H9 (cell line): ENCODE measurements around the gene NHS. TPM values are rescaled to one million over a fixed set of nuclear protein-coding genes. Genes with fewer than 3 reads are reported as not detected.
A peak's percentile ranks its signal among the peaks of the same experiment; 100 is the strongest.

Experiments
- DNase-seq: peaks from one replicate; pipeline ENCODE4 v3.0.0-alpha.2; 2017
- H2AFZ ChIP-seq: one replicate; pipeline ENCODE4 v1.6.1; 2013; ENCODE audit warnings: mild to moderate bottlenecking, low read length, control low read depth, moderate library complexity
- H2AK5ac ChIP-seq: 2 replicates; pipeline ENCODE4 v1.6.1; 2013; ENCODE audit warnings: low read length, control low read depth, mixed read lengths; ENCODE audit not compliant: insufficient read length
- H2BK120ac ChIP-seq: one replicate; pipeline ENCODE4 v1.6.1; 2013; ENCODE audit warnings: low read depth, mild to moderate bottlenecking, low read length, control low read depth, inconsistent platforms; ENCODE audit not compliant: poor library complexity, severe bottlenecking
- H2BK12ac ChIP-seq: 2 replicates; pipeline ENCODE4 v1.6.1; 2013; ENCODE audit warnings: low read length, control low read depth, mixed read lengths, low read depth; ENCODE audit not compliant: insufficient read length
- H2BK15ac ChIP-seq: 2 replicates; pipeline ENCODE4 v1.6.1; 2013; ENCODE audit warnings: low read depth, low read length, control low read depth
- H2BK20ac ChIP-seq: one replicate; pipeline ENCODE4 v1.6.1; 2013; ENCODE audit warnings: low read depth, mild to moderate bottlenecking, low read length, control low read depth, inconsistent platforms; ENCODE audit not compliant: poor library complexity, severe bottlenecking
- H2BK5ac ChIP-seq: 2 replicates; pipeline ENCODE4 v1.6.1; 2013; ENCODE audit warnings: low read length, control low read depth, mixed read lengths; ENCODE audit not compliant: insufficient read length
- H3K14ac ChIP-seq: 2 replicates; pipeline ENCODE4 v1.6.1; 2013; ENCODE audit warnings: low read length, control low read depth; ENCODE audit not compliant: insufficient read depth
- H3K18ac ChIP-seq: 2 replicates; pipeline ENCODE4 v1.6.1; 2013; ENCODE audit warnings: low read depth, mild to moderate bottlenecking, mixed read lengths, low read length, control low read depth; ENCODE audit not compliant: insufficient read length
- H3K23ac ChIP-seq: 2 replicates; pipeline ENCODE4 v1.6.1; 2013; ENCODE audit warnings: low read length, control low read depth, mixed read lengths, low read depth; ENCODE audit not compliant: insufficient read length
- H3K23me2 ChIP-seq: 2 replicates; pipeline ENCODE4 v1.6.1; 2013; ENCODE audit warnings: low read depth, mild to moderate bottlenecking, mixed read lengths, low read length, control low read depth; ENCODE audit not compliant: insufficient read length, poor library complexity, severe bottlenecking
- H3K27ac ChIP-seq: 2 replicates; pipeline ENCODE4 v1.5.1; 2013; ENCODE audit warnings: low read length, control low read depth, mixed read lengths, low read depth; ENCODE audit not compliant: insufficient read length
- H3K27me3 ChIP-seq: 2 replicates; pipeline ENCODE4 v1.6.1; 2013; ENCODE audit warnings: low read length, control low read depth, inconsistent platforms; ENCODE audit not compliant: insufficient read depth
- H3K4ac ChIP-seq: 2 replicates; pipeline ENCODE4 v1.6.1; 2013; ENCODE audit warnings: low read depth, mild to moderate bottlenecking, control low read depth, inconsistent platforms, low read length, moderate library complexity
- H3K4me1 ChIP-seq: 2 replicates; pipeline ENCODE4 v1.6.1; 2013; ENCODE audit warnings: low read length, control low read depth, inconsistent platforms; ENCODE audit not compliant: insufficient read depth
- H3K4me2 ChIP-seq: 2 replicates; pipeline ENCODE4 v1.6.1; 2013; ENCODE audit warnings: low read length, control low read depth, mixed read lengths; ENCODE audit not compliant: insufficient read length, insufficient read depth
- H3K56ac ChIP-seq: 2 replicates; pipeline ENCODE4 v1.6.1; 2013; ENCODE audit warnings: low read depth, mild to moderate bottlenecking, mixed read lengths, low read length, control low read depth; ENCODE audit not compliant: insufficient read length
- H3K79me1 ChIP-seq: 2 replicates; pipeline ENCODE4 v1.6.1; 2013; ENCODE audit warnings: low read depth, mild to moderate bottlenecking, moderate library complexity, low read length, control low read depth, inconsistent platforms; ENCODE audit not compliant: insufficient read depth, poor library complexity, severe bottlenecking
- H3K79me2 ChIP-seq: 2 replicates; pipeline ENCODE4 v1.6.1; 2013; ENCODE audit warnings: low read length, control low read depth, inconsistent platforms; ENCODE audit not compliant: insufficient read depth
- H3K9ac ChIP-seq: 2 replicates; pipeline ENCODE4 v1.6.1; 2013; ENCODE audit warnings: low read length, control low read depth, mixed read lengths; ENCODE audit not compliant: insufficient read length; ENCODE audit errors: extremely low read depth
- H3K9me3 ChIP-seq: one replicate; pipeline ENCODE4 v1.6.1; 2013; ENCODE audit warnings: low read depth, low read length, inconsistent platforms; ENCODE audit not compliant: control insufficient read depth
- H3T11ph ChIP-seq: one replicate; pipeline ENCODE4 v1.6.1; 2013; ENCODE audit warnings: mild to moderate bottlenecking, low read length, control low read depth, inconsistent platforms
- H4K20me1 ChIP-seq: one replicate; pipeline ENCODE4 v1.6.1; 2013; ENCODE audit not compliant: control insufficient read depth, insufficient read length, insufficient read depth
- H4K5ac ChIP-seq: 2 replicates; pipeline ENCODE4 v1.6.1; 2013; ENCODE audit warnings: low read depth, mild to moderate bottlenecking, mixed read lengths, low read length, control low read depth; ENCODE audit not compliant: insufficient read length
- H4K8ac ChIP-seq: replicated peaks from 2 replicates; pipeline ENCODE4 v1.6.1; 2013; ENCODE audit warnings: low read length, control low read depth, mixed read lengths, low read depth; ENCODE audit not compliant: insufficient read length
- H4K91ac ChIP-seq: 2 replicates; pipeline ENCODE4 v1.6.1; 2013; ENCODE audit warnings: low read depth, mild to moderate bottlenecking, moderate library complexity, mixed read lengths, low read length, control low read depth; ENCODE audit not compliant: insufficient read length
- H3K27ac Mint-ChIP-seq, 3 experiments: 2 replicates in 2 of 3; 3 replicates in 1 of 3; pipeline ENCODE4 v1.8.0; 2020 to 2021; ENCODE audit warnings: mixed read lengths in 3 of 3, mild to moderate bottlenecking in 1 of 3, moderate library complexity in 1 of 3
- H3K27me3 Mint-ChIP-seq: 2 replicates; pipeline ENCODE4 v1.8.0; 2021; ENCODE audit warnings: low read depth, mild to moderate bottlenecking, moderate library complexity, mixed read lengths
- H3K36me3 Mint-ChIP-seq, 3 experiments: 2 replicates in 2 of 3; 3 replicates in 1 of 3; pipeline ENCODE4 v1.8.0; 2020 to 2021; ENCODE audit warnings: low read depth in 3 of 3, mixed read lengths in 3 of 3; ENCODE audit not compliant: insufficient read depth in 1 of 3
- H3K4me1 Mint-ChIP-seq, 2 experiments: 2 replicates each; pipeline ENCODE4 v1.8.0; 2020; ENCODE audit warnings: mixed read lengths in 2 of 2
- H3K4me3 Mint-ChIP-seq, 2 experiments: 2 replicates in 1 of 2; 3 replicates in 1 of 2; pipeline ENCODE4 v1.8.0; 2020 to 2021; ENCODE audit warnings: mild to moderate bottlenecking in 2 of 2, mixed read lengths in 2 of 2, moderate library complexity in 1 of 2
- H3K9me3 Mint-ChIP-seq, 2 experiments: 2 replicates in 1 of 2; 3 replicates in 1 of 2; pipeline ENCODE4 v1.8.0; 2020; ENCODE audit warnings: mild to moderate bottlenecking in 2 of 2, mixed read lengths in 2 of 2, moderate library complexity in 1 of 2
- CTCF ChIP-seq: fragments of 200-600 bp; sonication (generic); conservative IDR thresholded peaks from 3 replicates; pipeline ENCODE4 v1.8.0; 2021; ENCODE audit warnings: antibody characterized with exemption, mild to moderate bottlenecking
- WGBS: extraction: QIAGEN DNeasy Blood & Tissue Kit; methylation state at CpG from one replicate; pipeline ENCODE4 v1.1.7; 2013; ENCODE audit warnings: missing lambda C conversion rate, low lambda C conversion rate, mixed read lengths; ENCODE audit not compliant: insufficient read length; ENCODE audit errors: extremely low coverage; 5-methylcytosine and 5-hydroxymethylcytosine counted together
- total RNA-seq: library from RNA; stranded (reverse); gene quantifications from 2 replicates; pipeline ENCODE4 v1.2.1, GENCODE V29; 2021

NHS gene
- total RNA-seq, 1 experiment from 2014 or later, result 8.7 TPM

- H3K9ac ChIP-seq, result no peak overlapping the region
- no peak overlapping the region for H3K27ac ChIP-seq
- H3K27ac Mint-ChIP-seq, result no peak overlapping the region; a peak in 1 of 7 replicates
- peaks cover 35 to 45% of the 10 kb centered on the region in 2 experiments for H3K4me1 Mint-ChIP-seq
- H3K14ac ChIP-seq, result no peak overlapping the region
- H3K56ac ChIP-seq, result no peak overlapping the region
- H2BK15ac ChIP-seq, result no peak overlapping the region
- no peak overlapping the region for H2BK120ac ChIP-seq
- no peak overlapping the region for H4K91ac ChIP-seq
- H3K18ac ChIP-seq, result no peak overlapping the region
- H3K27me3 ChIP-seq, result no peaks in the 10 kb centered on the region
- H3K9me3 ChIP-seq, result no peaks in the 10 kb centered on the region
- no peak overlapping the region for H2BK12ac ChIP-seq
- H3K4me3 Mint-ChIP-seq, result peak overlapping the region; percentile 39 to 65
- peaks cover 4 to 6% of the 10 kb centered on the region in 2 experiments; a peak in 4 of 5 replicates for H3K9me3 Mint-ChIP-seq
- H3K4ac ChIP-seq, result no peak overlapping the region
- no peak for DNase-seq
- H3K27me3 Mint-ChIP-seq, result peaks cover 49% of the 10 kb centered on the region
- no peak overlapping the region for H4K5ac ChIP-seq
- H2AFZ ChIP-seq, result no peak overlapping the region
- H3K4me1 ChIP-seq, result peaks cover 17% of the 10 kb centered on the region; the same call in 1 of the 2 replicates
- 0 out of 2 replicates have a peak, but pooled peaks cover 2% of the 10 kb centered on the region for H3K79me2 ChIP-seq
- H2AK5ac ChIP-seq, result no peak overlapping the region
- peaks cover 0 to 1% (median 0%) of the 10 kb centered on the region in 3 experiments; a peak in 2 of 7 replicates for H3K36me3 Mint-ChIP-seq
- no peaks in the 10 kb centered on the region for H4K20me1 ChIP-seq
- no peaks in the 10 kb centered on the region for H3K79me1 ChIP-seq
- H3T11ph ChIP-seq, result no peak overlapping the region
- no CpG with 5 or more reads among the region's 3 CpGs for WGBS
- no peak for TF ChIP-seq CTCF
- H4K8ac ChIP-seq, result no peak overlapping the region
- no peaks in the 10 kb centered on the region for H3K23me2 ChIP-seq
- H3K4me2 ChIP-seq, result no peak overlapping the region
- no peak overlapping the region for H3K23ac ChIP-seq
- H2BK5ac ChIP-seq, result no peak overlapping the region
- H2BK20ac ChIP-seq, result no peak overlapping the region
Measured at GRCh38 chrX:17409566-17410290, 34.7 kb downstream of the NHS start.
